ENCODE data around the gene PHAF1. TPM values are rescaled to one million over a fixed set of nuclear protein-coding genes. Genes with fewer than 3 reads are reported as not detected.

The PHAF1 gene
- total RNA-seq, 2 experiments from 2014 or later = 18.1 to 20.0 TPM

DNA sequence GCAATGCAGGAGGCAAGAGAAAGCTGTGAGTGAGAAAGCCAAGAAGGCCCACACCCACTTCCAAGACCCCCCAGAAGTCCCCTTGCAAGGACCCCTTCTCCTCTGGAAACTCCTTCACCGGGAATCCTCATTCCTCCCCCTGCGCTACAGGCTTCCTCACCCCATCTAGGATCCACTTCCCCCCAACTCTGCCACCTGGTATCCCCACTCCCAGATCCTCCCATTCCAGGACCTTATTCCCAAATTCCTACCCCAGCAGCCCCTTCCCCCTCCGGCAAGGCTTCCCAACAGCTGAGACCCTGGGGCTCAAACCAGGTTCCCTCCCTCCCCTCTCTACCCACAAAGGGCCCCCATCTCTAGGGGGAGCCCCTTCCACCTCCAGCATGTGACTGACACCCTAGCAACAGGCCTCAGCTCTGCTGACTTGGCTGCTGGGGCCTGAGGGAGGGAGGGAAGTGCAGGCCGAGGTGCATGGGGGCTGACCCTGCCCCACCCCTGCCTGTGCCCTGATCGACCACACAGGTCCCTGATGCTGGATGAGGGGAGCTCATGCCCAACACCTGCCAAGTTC, 56.9 kb downstream of the PHAF1 start:
- CTCF ChIA-PET = interaction anchor here (1.2 to 2.9 kb wide), 2 partner anchors 11 to 12 kb away, joined by 3 to 8 read pairs; no protein-coding TSS in a partner anchor
- POLR2A ChIA-PET = interaction anchor here (1.1 kb wide), 1 partner anchor 12 kb away, joined by 8 read pairs; no protein-coding TSS in a partner anchor

- ChIA-PET CTCF (interaction anchor here (1.2 to 2.0 kb wide), 2 partner anchors 10 to 16 kb away, joined by 3 to 5 read pairs; partner anchors contain the start of gene MATCAP1), POLR2A (no interaction called here)
These were observed 57.8 kb downstream of the PHAF1 start for GRCh38 chr16:67167588-67167987.

DNA sequence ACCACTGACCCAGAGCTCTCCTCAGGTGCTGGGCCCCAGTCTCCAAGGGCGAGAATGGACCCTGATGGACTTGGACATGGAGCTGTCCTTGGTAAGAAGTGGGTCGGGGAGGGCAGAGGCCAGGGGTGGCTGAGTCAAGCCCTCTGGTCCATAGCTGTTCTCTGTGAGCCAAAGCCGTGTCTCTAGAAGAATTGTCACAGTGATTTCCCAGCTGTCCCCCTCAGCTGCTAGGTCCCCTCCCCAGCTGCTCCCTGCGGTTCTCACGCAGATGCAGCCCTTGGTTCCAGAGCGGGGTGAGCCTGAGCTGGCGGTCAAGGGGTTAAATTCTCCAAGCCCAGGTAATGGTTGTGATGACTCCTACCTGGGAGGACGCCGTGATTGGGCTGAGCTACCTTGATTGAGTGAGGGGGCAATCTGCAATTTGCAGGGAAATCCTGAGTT, 59.3 kb downstream of the PHAF1 start:
- POLR2A ChIA-PET = interaction anchor here (0.6 to 3.0 kb wide), 2 partner anchors 9 to 53 kb away, joined by 6 to 14 read pairs; partner anchors contain the start of genes FBXL8 and TRADD
- CTCF ChIA-PET = interaction anchor here (0.6 to 2.4 kb wide), 8 partner anchors 10 to 215 kb away, joined by 3 to 7 read pairs (median 4); partner anchors contain the start of gene MATCAP1

DNA sequence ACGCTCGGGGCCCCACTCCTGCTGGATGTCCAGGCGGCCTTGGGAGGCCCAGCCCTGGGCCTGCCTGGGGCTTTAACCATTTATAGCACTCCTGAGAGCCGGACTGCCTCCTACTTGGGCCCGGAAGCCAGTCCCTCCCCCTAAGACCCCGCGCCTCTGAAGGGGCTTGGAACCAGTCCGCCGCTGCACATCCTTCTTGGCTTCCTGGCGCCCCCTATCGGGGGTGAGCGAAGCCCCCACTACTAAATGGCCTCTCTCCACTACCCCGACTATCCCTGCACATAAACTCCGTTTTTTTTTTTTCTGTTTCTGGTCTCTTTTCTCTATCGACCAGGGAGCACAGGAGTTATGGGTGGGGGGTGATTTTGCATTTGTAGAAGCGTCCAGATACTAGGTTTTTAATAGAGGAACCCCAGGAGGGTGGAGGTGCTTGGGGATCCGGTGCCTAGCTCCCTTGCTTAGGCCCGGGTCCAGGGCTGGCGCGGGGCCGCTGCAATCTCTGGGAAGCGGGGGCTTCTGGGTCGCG, 60.0 kb downstream of the PHAF1 start:
- ChIA-PET POLR2A (interaction anchor here (0.7 to 3.0 kb wide), 3 partner anchors 10 to 356 kb away, joined by 3 to 14 read pairs (median 4); partner anchors contain the start of genes FBXL8 and TRADD), CTCF (interaction anchor here (0.7 to 2.4 kb wide), 14 partner anchors 9 to 216 kb away, joined by 3 to 10 read pairs (median 4); partner anchors contain the start of genes CES3 and MATCAP1)

DNA sequence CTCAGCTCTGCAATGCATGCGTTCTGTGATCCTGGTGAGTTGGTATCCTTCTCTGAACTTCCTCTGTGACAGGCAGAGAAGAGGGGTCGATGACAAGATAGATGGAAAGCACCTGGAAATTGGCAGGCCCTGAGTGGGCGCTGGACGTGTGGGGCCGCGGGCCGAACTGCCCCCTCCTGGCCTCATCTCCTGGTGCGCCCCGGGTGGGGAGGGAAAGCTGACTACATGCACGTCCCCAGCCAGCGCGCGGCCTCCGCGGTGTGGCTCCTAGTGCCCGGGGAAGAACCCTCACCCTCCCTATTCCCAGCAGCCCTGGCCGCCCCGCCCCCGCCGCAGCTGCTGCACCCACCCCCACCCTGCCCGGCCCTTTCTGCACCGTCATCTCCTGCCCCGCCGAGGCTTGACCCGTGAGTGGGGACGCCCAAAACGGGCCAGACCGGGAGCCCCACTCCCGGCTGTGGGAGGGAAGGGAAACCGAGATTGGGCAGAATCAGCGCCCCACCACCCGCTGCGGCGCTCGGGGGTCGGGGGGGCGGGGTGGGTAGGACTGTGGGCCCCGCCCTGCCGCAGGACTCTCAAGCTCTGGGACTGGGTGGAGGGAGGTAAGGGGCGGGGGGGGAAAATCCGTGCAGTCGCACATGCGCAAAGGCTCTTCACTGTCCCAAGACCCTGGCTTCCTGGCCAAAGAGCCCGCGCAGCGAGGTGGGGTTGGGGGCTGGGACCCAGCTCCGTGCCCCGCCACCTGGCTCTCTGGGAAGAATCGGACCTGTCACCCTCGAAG, 60.6 kb downstream of the PHAF1 start, which contains the start of gene NOL3:
TSS of gene NOL3 (plus strand) at position 371 of the 781 bp plus-strand sequence.
- POLR2A ChIA-PET = interaction anchor here (0.7 to 3.0 kb wide), 3 partner anchors 11 to 355 kb away, joined by 3 to 14 read pairs (median 4); partner anchors contain the start of genes FBXL8 and TRADD
- CTCF ChIA-PET = interaction anchor here (0.6 to 2.4 kb wide), 13 partner anchors 10 to 216 kb away, joined by 3 to 10 read pairs (median 3); partner anchors contain the start of genes CES3 and MATCAP1

DNA sequence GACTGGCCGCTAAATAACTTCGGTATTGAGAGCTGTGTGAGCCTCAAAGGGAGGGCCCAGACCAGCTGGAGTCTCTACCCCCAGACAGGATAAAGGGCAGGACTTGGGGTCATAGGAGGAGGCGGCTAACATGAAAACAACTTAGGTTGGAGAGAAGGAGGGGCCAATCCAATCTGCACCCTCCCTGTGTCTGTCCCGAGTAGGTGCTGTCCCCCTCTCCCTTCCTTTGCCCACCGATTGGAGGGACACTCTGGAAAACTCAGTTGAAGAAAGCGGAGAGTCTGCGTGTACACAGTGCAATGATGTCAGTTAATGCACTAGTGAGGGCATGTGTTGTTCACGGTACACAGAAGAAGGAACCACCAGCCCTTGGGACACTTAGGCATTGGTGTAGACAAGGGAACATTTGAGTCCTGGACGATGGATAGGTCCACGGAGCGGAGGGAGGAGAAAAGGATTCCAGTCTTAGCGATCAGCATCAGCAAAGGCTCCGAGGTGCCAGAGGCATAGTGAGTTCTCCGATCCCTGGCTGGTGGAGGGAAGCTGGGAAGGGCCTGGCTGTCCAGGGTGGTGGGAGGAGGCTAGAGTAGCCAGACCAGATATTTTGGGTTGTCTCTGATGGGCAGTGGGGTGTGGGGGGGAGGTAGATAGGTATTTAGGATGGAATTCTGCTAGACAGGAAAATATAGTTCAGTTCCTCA, 61.4 kb downstream of the PHAF1 start:
- ChIA-PET CTCF (interaction anchor here (1.0 to 2.4 kb wide), 6 partner anchors 10 to 195 kb away, joined by 3 to 10 read pairs (median 6); partner anchors contain the start of gene MATCAP1), POLR2A (interaction anchor here (3.0 kb wide), 1 partner anchor 11 kb away, joined by 14 read pairs; the partner anchor contains the start of genes FBXL8 and TRADD)

DNA sequence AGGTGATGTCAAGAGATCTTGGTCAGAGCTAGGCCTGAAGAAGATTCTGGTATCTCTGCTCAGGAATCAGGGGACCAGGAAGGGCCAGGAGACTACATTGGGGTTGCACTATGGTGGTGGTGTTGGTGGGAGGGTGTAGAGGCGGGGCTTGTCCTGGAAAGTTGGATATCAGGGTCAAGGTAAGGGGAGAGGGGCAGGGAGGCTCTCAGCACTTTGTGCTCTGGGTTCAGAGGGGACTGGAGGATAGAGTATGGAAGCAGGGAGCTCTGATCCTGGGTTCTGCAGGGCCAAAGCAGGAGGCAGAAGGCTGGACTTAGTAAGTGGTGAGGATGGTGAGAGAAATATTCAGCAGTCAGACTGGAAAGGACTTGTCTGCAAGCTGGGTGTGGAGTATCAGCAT, 63.6 kb downstream of the PHAF1 start:
- CTCF ChIA-PET = interaction anchor here (0.7 to 1.5 kb wide), 5 partner anchors 9 to 19 kb away, joined by 3 to 6 read pairs (median 4); partner anchors contain the start of gene E2F4

GRCh38 chr16:67173808-67174705, 64.3 kb downstream of the PHAF1 start:
- POLR2A ChIA-PET = interaction anchor here (0.6 to 1.6 kb wide), 4 partner anchors 9 to 339 kb away, joined by 3 to 10 read pairs (median 3); partner anchors contain the start of gene HSF4
- CTCF ChIA-PET = interaction anchor here (0.8 to 5.0 kb wide), 10 partner anchors 10 to 145 kb away, joined by 3 to 28 read pairs (median 4); partner anchors contain the start of genes B3GNT9, CBFB, E2F4 and MATCAP1

More for the DNA sequence above, 63.6 kb downstream of the PHAF1 start:
- POLR2A ChIA-PET = interaction anchor here (1.0 kb wide), 1 partner anchor 12 kb away, joined by 3 read pairs; no protein-coding TSS in a partner anchor

GRCh38 chr16:67174706-67175231, 65.0 kb downstream of the PHAF1 start:
- ChIA-PET CTCF (interaction anchor here (0.8 to 5.0 kb wide), 8 partner anchors 10 to 146 kb away, joined by 3 to 28 read pairs (median 4); partner anchors contain the start of genes B3GNT9, CBFB, E2F4 and MATCAP1), POLR2A (interaction anchor here (0.8 to 1.6 kb wide), 2 partner anchors 9 to 12 kb away, joined by 3 to 10 read pairs; partner anchors contain the start of gene HSF4)

DNA sequence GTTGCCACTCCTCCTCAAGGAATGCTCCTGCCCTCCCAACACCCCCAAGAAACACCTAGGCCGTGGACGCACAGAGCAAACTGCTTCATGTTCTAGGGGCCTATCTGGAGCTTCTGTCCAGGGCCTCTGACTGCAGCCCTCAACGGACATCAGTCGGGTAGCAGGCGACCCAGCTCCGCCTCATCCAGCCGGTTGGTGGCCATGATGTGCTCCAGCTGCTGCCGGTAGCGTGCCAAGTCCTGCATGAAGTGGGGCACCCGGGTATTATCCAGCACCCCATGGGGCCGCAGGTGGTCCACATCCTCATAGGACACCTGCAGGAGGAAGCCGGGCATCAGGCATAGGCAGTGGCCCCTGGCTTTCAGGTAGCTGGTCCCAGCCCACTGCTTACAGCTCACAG, 66.9 kb downstream of the PHAF1 start:
- CTCF ChIA-PET = interaction anchor here (0.5 to 5.0 kb wide), 9 partner anchors 8 to 211 kb away, joined by 3 to 28 read pairs (median 4); partner anchors contain the start of genes FBXL8, MATCAP1 and TRADD
- POLR2A ChIA-PET = interaction anchor here (0.6 kb wide), 1 partner anchor 302 kb away, joined by 17 read pairs; no protein-coding TSS in a partner anchor

- CTCF ChIA-PET = interaction anchor here (0.6 to 5.0 kb wide), 6 partner anchors 11 to 201 kb away, joined by 3 to 28 read pairs (median 4); no protein-coding TSS in a partner anchor
- POLR2A ChIA-PET = no interaction called here
These were observed 68.3 kb downstream of the PHAF1 start for GRCh38 chr16:67177743-67178699.

DNA sequence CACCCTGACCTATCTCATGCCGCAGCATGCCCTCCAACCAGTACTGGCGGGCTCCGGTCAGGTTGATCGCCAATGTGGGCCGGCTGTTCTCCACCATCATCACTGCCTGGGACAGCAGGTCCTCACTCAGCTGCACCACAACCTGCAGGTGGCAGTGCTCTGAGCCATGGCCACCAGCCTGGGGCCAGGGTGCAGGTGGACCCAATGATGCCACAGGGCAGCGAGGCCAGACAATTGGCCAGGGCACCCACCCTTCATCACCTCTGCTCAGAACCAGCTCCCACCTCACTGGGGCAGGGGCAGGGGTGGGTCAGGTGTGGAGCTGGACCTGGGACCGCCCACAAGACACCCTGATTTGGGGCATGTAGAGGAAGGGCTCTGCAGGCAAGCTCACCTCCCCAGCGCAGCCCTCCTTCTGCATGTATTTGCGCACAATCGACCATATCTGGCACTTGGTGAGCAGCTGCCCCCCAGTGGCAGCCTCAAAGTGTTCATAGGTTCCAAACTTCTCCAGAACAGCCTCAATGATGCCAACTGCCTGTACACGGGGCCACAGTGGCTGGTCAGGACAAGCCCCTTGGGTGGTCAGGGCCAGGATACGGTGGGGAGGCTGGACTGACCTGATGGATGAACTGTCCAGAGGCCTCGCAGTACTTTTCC, 69.8 kb downstream of the PHAF1 start:
- ChIA-PET CTCF (interaction anchor here (0.8 to 1.7 kb wide), 4 partner anchors 10 to 163 kb away, joined by 3 to 5 read pairs (median 4); no protein-coding TSS in a partner anchor), POLR2A (interaction anchor here (0.5 kb wide), 1 partner anchor 152 kb away, joined by 6 read pairs; no protein-coding TSS in a partner anchor)

DNA sequence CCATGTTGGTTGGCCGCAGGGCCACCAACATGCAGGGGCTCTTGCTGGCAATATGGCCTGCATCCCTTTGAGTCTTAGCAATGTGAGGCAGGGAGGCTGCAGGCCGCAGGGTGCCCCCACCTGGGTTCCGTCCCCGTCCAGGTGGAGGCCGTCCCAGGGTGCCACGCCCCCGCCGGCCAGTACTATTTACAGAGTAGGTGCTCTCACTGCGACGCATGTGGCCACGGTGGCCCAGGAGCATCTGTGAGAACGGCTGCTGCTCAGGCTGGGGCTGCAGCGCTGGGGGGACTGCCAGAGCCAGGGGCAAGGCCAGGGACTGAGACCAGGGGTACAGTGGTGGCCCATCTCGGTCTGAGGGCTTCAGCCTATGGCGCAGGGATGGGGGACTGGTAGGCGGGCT, 70.4 kb downstream of the PHAF1 start:
- ChIA-PET CTCF (interaction anchor here (1.0 to 1.7 kb wide), 4 partner anchors 10 to 164 kb away, joined by 3 to 5 read pairs (median 4); partner anchors contain the start of gene NOL3), POLR2A (no interaction called here)

DNA sequence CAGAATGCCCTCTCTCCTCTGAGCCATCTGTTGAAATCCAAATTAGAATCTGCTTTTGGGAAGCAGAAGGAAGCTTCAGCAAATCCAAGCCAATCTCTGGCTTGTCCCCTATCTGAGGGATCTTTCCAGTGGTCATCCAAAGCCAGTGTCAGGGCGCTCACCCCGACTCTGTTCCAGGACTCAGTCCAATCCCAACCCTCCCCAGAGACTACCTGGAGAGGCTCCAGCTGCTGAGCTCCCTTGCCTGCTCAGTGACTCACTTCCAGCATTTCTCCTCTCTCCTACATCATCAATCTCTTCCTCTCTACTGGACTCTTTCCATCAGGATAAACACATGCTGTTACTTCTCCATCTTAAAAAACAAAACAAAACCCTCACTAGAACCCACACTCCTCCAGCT, 71.6 kb downstream of the PHAF1 start:
- POLR2A ChIA-PET = interaction anchor here (0.6 kb wide), 1 partner anchor 28 kb away, joined by 4 read pairs; no protein-coding TSS in a partner anchor
- CTCF ChIA-PET = interaction anchor here (1.0 to 4.8 kb wide), 2 partner anchors 11 to 163 kb away, joined by 3 to 23 read pairs; partner anchors contain the start of gene NOL3

All from activated CD8-positive, alpha-beta memory T cell treated with anti-CD3 and anti-CD28 coated beads for 36 hours (primary cell).